K562 (cell line): ENCODE data around the gene MFSD12. TPM values are rescaled to one million over a fixed set of nuclear protein-coding genes. Genes with fewer than 3 reads are reported as not detected.

Source experiments
- ATF4 ChIP-seq: fragments of 450-650 bp; formaldehyde crosslinking; IDR thresholded peaks from 2 replicates; pipeline ENCODE4 v1.4.0; 2022; ENCODE audit warnings: mild to moderate bottlenecking, moderate library complexity
- BACH1 ChIP-seq: fragments of 200-800 bp; sonication (Bioruptor generic); IDR thresholded peaks from 2 replicates; pipeline ENCODE4 v1.6.1; 2016; ENCODE audit warnings: missing genetic modification characterization, missing compliant biosample characterization
- BMI1 ChIP-seq: fragments of 150-350 bp; IDR thresholded peaks from 2 replicates; pipeline ENCODE4 v1.6.1; 2014; ENCODE audit warnings: low read length
- ESRRB ChIP-seq: fragments of 250-450 bp; sonication (Bioruptor Pico); IDR thresholded peaks from 2 replicates; pipeline ENCODE4 v1.5.0; 2020; ENCODE audit warnings: mild to moderate bottlenecking, moderate library complexity, borderline replicate concordance
- FOXP4 ChIP-seq: sonication (generic); formaldehyde crosslinking; IDR thresholded peaks from 2 replicates; pipeline ENCODE4 v1.8.0; 2022; ENCODE audit warnings: mild to moderate bottlenecking, missing genetic modification reagents, borderline replicate concordance
- HNRNPLL ChIP-seq: fragments of 200-400 bp; formaldehyde crosslinking; IDR thresholded peaks from 2 replicates; pipeline ENCODE4 v1.6.1; 2017; ENCODE audit warnings: low read length, low read depth, mild to moderate bottlenecking; ENCODE audit not compliant: poor library complexity, severe bottlenecking
- NBN ChIP-seq: fragments of 450-650 bp; IDR thresholded peaks from 2 replicates; pipeline ENCODE4 v1.6.1; 2016; ENCODE audit warnings: low read depth, mild to moderate bottlenecking
- NKRF ChIP-seq: fragments of 450-650 bp; IDR thresholded peaks from 2 replicates; pipeline ENCODE4 v1.6.1; 2016; ENCODE audit warnings: borderline replicate concordance
- POLR2H ChIP-seq: IDR thresholded peaks from 2 replicates; pipeline ENCODE4 v1.6.1; 2016; ENCODE audit warnings: missing genetic modification characterization, low read depth, mild to moderate bottlenecking, control low read depth, missing compliant biosample characterization, moderate library complexity
- PRMT5 ChIP-seq: sonication (generic); formaldehyde crosslinking; IDR thresholded peaks from 2 replicates; pipeline ENCODE4 v1.5.0; 2020; ENCODE audit warnings: missing genetic modification reagents
- SP2 ChIP-seq: IDR thresholded peaks from 2 replicates; pipeline ENCODE4 v1.6.1; 2011; ENCODE audit warnings: mild to moderate bottlenecking, low read depth, low read length, moderate library complexity; ENCODE audit not compliant: poor library complexity, severe bottlenecking; ENCODE audit errors: extremely low read depth
- TCF3 ChIP-seq: sonication (generic); formaldehyde crosslinking; IDR thresholded peaks from 2 replicates; pipeline ENCODE4 v1.4.0; 2020; ENCODE audit warnings: mild to moderate bottlenecking, missing genetic modification reagents
- TFAP4 ChIP-seq: sonication (generic); formaldehyde crosslinking; IDR thresholded peaks from 2 replicates; pipeline ENCODE4 v1.8.0; 2022; ENCODE audit warnings: missing genetic modification reagents, mild to moderate bottlenecking, moderate library complexity, borderline replicate concordance
- THRAP3 ChIP-seq: fragments of 450-650 bp; IDR thresholded peaks from 2 replicates; pipeline ENCODE4 v1.6.1; 2016; ENCODE audit warnings: mild to moderate bottlenecking, inconsistent platforms, borderline replicate concordance
- ZBTB34 ChIP-seq: fragments of 250-450 bp; sonication (Bioruptor Pico); IDR thresholded peaks from 2 replicates; pipeline ENCODE4 v1.8.0; 2021; ENCODE audit warnings: mild to moderate bottlenecking, moderate library complexity
- ZBTB7A ChIP-seq: IDR thresholded peaks from 2 replicates; pipeline ENCODE4 v1.6.1; 2011; ENCODE audit warnings: low read depth, mild to moderate bottlenecking, low read length, moderate library complexity, borderline replicate concordance; ENCODE audit not compliant: control insufficient read depth
- ZFP36 ChIP-seq: fragments of 150-350 bp; IDR thresholded peaks from 2 replicates; pipeline ENCODE4 v1.6.1; 2018; ENCODE audit warnings: low read length, low read depth; ENCODE audit not compliant: partially characterized antibody
- ZNF165 ChIP-seq: fragments of 250-450 bp; sonication (Bioruptor Pico); IDR thresholded peaks from 2 replicates; pipeline ENCODE4 v1.4.0; 2020; ENCODE audit warnings: borderline replicate concordance
- ZNF23 ChIP-seq: fragments of 250-450 bp; sonication (Bioruptor Pico); IDR thresholded peaks from 2 replicates; pipeline ENCODE4 v1.4.0; 2020; ENCODE audit warnings: mild to moderate bottlenecking
- ZNF354B ChIP-seq: fragments of 250-450 bp; sonication (Bioruptor Pico); IDR thresholded peaks from 2 replicates; pipeline ENCODE4 v1.4.0; 2020
- ZNF699 ChIP-seq: fragments of 250-450 bp; sonication (Bioruptor Pico); IDR thresholded peaks from 2 replicates; pipeline ENCODE4 v1.8.0; 2021; ENCODE audit warnings: mild to moderate bottlenecking, moderate library complexity; ENCODE audit not compliant: insufficient replicate concordance
- polyA plus RNA-seq, 8 experiments: library from polyadenylated mRNA; depleted of rRNA in 4 of 8; stranded (reverse) in 5 of 8; unstranded in 3 of 8; fragments of >200 nt; fragmentation: Nextera tagmentation in 2 of 8; fragmentation: Illumina TruSeq in 1 of 8; extraction: Ambion mirVana in 2 of 8; extraction: Trizol in 1 of 8; gene quantifications; 2 replicates each; pipeline versions ENCODE4 v1.2.1 to v1.2.3, GENCODE V29; 2011 to 2014; ENCODE audit warnings: inconsistent platforms in 1 of 8, missing spikeins in 1 of 8
- total RNA-seq, 7 experiments: library from RNA; depleted of rRNA in 6 of 7; stranded (reverse); fragments of >200 nt in 6 of 7; fragmentation: Illumina TruSeq in 2 of 7; extraction: Trizol in 2 of 7; gene quantifications; 2 replicates each; pipeline versions ENCODE4 v1.2.1 to v1.2.3, GENCODE V29; 2011 to 2021; ENCODE audit warnings: low replicate concordance in 1 of 7

The MFSD12 gene
- total and polyA plus RNA-seq, 9 of the 15 experiments (the other 6 are each of a cell fraction or from before 2014, with no cell fraction given), result 0.69 to 112 (median 31.8) TPM

- no peak for TF ChIP-seq FOXP4 (CRISPR knock-in tag)
- no peak for TF ChIP-seq ZBTB34 (CRISPR knock-in tag)
- TF ChIP-seq ESRRB (CRISPR knock-in tag), result no peak
- TF ChIP-seq POLR2H (tag), result no peak
- no peak for TF ChIP-seq ZNF699 (CRISPR knock-in tag)
- no peak for TF ChIP-seq ZFP36
- peak; percentile 79; the same call in 1 of the 2 replicates for TF ChIP-seq ZBTB7A
- TF ChIP-seq ZNF354B (CRISPR knock-in tag), result no peak
- TF ChIP-seq TCF3 (CRISPR knock-in tag), result no peak
- no peak for TF ChIP-seq ZNF165 (CRISPR knock-in tag)
- TF ChIP-seq SP2, result no peak
- TF ChIP-seq HNRNPLL, result no peak
- 0 out of 2 replicates have a peak, but pooled peaks have one; percentile 50 for TF ChIP-seq NKRF
- TF ChIP-seq BACH1 (tag), result no peak
- TF ChIP-seq ATF4 (CRISPR knock-in tag), result no peak
- TF ChIP-seq TFAP4 (CRISPR knock-in tag), result no peak
- TF ChIP-seq THRAP3, result no peak
- no peak for TF ChIP-seq PRMT5 (CRISPR knock-in tag)
- no peak for TF ChIP-seq BMI1
- TF ChIP-seq ZNF23 (CRISPR knock-in tag), result no peak
- TF ChIP-seq NBN, result no peak
Measured at GRCh38 chr19:3573162-3573857, 15.9 kb upstream of the MFSD12 start (continued).
